Stimulated activated CD4-positive, alpha-beta T cell treated with anti-CD3 and anti-CD28 coated beads, TNF-alpha, amount 100 ng/mL, for 24 hours (primary cell): ENCODE data around the gene DNASE1L3.
"Not testable (repeated sequence)": the region's sequence is repeated elsewhere in the genome, so short reads cannot be mapped to it uniquely, and the experiment has no call there.

ENCODE experiments used
- DNase-seq, 3 experiments: peaks; one replicate each; pipeline ENCODE4 v3.0.0-alpha.2; 2020; ENCODE audit warnings: low read depth in 3 of 3

The DNASE1L3 gene

DNA sequence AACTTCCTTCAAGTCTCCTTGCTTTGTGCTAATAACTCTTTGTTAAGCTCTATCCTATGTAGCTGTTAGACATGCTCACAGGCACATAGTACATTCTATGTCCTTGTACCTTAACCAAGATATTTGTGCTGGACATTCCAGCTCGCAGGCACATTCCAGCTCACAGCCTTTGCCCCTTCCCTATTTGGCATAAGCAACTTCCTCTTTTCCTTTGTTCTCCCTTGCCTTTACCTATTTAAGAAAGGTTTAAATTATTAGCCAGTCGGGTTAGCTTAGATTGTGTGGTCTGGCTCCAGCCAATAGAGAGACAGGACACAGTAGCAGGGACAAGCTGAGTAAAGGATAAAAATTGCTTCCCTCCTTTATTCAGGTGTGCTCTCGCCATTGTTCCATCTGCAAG is 9.3 kb downstream of the DNASE1L3 start:
- DNase-seq: not testable (repeated sequence)

DNA sequence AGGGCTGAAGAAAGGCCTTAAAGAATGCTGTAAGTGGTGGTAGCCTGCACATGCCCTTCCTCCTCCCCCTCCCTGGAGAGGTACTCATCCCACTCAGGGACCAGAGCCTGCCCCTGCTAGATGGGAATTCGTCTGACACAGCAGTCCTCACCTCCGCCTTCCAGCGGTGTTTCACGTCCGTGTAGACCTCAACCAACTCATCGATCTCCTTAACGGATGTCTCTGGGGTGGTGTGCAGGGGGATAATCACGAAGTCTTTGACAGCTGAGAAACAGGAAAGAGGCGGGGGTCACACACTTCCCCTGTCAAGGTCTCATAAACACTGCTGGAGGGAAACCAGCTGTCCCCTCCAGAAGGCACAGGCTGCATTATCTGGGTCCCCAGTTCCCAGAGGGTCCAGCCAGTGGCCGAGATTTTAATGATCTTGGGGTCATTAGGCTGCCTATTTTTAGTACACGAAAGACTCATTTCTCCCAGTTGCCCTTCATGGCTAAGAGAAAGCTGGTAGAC is 9.9 kb downstream of the DNASE1L3 start:
- DNase-seq: no peak

DNA sequence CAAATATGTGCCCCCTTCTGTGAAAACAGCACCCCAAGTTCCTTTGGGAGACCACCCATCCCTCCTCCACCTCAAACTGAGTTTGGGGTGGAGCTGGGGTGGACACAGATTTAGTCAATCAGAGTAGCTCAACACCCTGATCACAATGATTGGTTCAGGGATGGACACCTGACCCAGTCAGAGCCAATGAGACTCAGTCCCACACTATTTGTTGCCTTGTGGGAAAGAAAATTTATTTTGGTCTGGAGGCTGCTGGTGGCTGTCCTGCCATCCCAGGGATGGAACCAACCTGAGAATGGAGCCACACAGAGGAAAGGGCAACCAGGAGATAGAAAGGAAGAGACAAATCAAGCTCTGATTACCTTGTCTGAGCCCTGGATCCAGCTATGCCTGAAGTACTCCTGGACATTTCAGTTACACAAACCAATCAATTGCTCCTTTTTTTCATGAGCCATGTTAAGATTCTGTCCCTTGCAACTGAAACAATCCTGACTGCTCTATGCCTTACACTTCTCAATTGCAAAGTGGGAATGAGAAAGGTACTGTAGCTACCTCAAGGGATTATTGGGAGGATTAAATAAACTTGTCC is 10.6 kb downstream of the DNASE1L3 start:
- DNase-seq: no peak

DNA sequence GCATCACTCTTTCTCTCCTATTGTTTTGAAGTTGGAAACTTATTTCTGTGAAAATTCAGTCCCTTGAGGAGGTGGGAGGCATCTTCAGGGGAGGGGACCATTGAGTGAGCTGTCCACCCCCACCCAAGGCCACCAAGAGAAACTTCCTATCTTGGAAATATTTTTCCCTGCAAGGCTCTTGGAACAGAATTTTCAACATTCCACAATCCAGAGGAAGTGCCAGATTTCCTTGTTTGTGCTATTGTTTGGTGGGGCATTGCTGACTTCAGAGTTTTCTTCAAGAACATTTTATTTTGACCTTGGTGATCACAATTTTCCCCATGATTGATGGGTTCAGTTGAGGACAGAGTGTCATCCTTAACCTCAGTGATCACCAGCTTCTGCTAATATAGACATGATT is 12.0 kb downstream of the DNASE1L3 start:
- DNase-seq: no peak

DNA sequence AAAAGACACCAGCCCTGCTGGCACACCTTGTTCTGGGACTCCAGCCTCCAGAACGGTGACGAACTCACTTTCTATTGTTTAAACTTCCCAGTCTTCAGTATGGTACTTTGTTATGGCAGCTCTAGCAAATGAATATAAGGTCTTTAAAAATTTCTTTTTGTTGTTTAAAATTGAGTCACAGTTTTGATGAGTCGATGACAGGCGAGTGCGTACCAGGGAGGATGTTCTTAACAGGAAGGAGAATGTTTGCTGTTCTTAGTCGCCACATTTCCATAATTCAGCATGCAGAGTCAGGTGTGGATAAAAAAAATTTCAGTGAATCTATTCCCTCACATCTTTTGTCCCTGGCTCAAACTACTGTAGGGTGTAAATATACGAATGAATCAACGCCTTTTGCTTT is 12.4 kb downstream of the DNASE1L3 start:
- DNase-seq: no peak

DNA sequence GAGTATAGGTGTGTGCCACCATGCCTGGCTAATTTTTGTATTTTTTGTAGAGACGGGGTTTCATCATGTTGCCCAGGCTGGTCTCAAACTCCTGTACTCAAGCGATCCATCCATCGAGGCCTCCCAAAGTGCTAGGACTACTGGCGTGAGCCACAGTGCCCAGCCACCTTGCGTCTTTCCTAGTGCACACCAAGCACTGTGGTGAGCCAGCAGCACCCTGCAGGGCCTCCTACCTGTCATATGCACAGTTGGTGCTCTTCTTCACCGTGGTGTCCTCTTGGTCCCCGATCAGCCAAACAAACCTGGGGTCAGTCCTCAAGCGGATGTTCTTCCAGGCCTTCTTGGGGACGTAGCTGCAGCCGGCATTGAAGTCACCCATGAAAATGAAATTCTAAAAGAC is 13.2 kb downstream of the DNASE1L3 start:
- DNase-seq: no peak

DNA sequence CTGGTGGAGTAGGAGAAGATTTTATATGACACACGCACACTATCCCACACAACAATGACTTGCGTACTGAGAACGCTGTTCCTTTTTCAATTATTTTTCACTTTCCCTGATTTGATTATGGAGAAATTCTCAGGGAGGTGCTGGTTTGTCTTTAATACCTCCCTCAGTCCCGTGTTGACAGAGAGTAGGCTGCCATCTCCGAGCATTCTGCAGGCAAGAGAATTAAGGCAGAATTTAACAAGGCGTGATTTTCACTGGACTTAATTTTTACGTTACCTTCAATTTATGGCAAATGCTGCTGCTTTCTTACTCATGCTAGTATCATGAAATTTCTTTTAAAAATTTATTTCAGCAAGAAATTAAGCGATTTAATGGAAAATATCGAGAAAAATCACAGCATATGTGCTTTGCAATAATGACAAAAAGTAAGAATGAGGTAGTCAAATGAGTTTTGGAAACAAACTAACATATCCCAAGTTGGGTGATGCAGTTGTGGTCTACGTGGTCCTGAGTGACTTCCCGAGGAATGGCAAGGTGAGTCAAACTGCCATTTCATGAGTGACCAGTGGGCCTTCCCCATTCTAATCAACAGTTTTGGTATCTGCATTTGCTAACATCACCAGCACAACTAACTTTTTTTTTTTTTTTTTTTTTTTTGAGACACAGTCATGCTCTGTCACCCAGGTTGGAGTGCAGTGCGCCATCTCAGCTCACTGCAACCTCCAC is 16.9 kb downstream of the DNASE1L3 start:
- no peak for DNase-seq

DNA sequence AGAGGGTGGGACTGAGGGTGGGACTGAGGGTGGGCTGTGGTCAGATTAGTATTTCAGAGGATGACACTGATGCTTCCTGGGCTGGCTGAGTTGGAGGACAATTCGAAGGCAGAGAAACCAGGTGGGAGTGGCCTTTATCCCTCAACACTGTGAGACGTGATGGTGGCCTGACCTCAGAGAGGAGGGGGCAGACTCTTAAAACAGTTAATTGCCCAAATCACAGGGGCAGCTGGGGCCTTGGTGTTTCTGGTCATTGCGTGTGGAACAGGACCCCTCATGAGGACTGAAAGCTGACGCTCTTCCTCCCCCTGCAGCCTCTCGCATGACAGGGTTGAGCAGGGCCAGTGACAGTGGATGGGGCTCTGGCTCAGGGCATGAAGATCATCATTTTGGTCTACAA is 18.7 kb downstream of the DNASE1L3 start:
- DNase-seq: no peak

DNA sequence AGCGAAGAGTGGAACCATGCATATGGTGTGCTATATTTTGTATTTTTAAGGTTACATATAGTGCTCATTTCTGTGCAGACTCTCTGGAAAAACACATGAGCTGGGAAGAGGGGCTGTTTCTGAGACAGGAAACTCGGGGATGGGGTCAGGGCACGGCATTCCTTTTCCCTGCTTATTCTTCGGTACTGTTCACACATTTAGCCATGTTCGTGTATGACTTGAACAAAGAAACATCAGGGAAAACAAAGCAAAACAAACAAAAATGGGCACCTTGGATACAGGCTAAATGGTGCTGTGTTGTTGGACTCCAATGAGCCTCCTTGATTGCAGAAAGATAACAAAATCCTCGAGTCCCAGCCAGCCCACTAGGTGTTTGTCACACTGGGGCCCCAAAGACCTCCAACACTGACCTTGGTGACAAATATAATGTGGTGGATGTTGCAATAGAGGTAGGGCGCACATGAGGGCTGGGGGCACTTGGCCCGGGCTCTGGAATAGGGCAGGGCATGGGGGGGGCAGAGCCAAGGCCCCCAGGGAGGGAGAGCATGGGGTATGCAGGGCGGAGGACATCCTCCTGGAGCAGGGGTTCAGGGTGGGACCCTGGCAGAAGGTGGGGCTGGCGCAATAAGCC is 19.3 kb downstream of the DNASE1L3 start:
- no peak for DNase-seq

DNA sequence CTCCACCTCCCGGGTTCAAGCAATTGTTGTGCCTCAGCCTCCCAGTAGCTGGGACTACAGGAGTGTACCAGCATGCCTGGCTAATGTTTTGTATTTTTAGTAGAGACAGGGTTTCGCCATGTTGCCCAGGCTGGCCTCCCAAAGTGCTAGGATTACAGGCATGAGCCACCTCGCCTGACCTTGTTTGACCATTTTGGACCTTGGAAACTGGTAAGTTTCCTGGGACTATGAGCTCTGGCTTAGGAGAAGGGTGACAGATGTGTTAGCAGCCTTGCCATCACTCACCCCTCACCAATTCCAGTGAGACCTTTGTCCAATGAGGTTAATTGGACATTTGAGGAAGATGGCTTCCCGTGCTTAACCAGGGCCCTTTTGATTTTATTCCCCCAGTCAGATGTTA is 19.9 kb downstream of the DNASE1L3 start:
- no peak for DNase-seq

DNA sequence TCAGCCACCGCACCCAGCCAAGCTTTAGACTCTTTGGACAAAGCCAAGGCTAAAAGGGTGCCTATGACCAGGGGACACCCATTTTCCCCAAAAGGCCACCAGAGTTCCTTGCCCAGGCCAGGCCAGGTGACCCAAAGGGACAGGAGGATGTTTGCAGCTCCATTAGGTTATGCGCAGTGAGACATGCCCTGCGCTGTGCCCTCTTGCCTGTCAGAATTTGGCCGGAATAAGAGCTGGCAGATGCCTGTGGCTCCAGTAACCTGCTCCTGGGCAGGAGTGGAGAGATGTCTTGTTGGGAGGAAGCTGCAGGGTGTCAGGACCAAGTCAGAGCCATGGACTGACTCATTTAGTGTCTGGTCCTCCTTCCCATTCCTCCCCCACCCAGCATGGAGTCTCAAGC is 20.5 kb downstream of the DNASE1L3 start:
- DNase-seq: no peak

DNA sequence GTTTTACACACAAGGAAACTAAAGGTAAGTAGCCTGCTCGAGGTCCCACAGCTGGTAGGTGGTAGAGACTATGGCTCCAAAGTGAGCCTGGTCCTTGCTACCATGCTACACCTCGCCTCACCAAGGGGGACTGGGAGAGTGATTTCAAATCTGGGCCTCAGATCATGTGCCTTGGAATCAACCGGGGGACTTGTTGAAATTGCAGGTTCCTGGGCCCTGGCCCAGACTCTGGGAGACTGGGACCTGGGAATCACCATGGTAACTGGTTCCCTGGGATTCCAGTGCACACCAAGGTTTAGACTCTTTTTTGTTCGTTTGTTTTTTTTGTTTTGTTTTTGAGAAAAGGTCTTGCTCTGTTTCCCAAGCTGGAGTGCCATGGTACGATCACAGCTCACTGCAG is 21.1 kb downstream of the DNASE1L3 start:
- no peak for DNase-seq

DNA sequence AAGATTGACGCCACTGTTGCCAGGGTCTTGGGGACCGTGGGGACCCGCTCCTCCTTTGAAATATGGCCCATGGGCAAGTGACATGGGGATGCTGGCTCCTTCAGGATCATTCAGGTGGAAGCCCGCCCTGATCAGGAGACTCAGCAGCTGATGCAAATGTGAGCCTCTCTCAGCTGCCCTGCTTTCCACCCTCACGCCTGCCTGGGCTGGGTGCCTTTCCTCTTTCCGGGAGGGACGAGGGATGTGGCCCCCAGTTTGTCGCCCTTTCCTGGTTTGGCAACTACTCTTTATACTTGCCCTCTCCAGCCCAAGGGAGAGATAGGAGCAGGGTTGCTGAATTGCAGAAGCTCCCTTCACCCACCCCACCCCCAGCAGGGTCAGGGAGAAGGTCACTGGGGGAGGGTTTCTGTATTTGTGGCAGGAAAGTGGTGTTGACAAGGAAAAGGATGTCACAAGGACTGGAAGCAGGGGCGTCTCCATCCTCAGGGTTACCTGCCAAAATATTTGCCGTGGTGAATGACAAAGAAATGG is 21.8 kb downstream of the DNASE1L3 start:
- no peak for DNase-seq

DNA sequence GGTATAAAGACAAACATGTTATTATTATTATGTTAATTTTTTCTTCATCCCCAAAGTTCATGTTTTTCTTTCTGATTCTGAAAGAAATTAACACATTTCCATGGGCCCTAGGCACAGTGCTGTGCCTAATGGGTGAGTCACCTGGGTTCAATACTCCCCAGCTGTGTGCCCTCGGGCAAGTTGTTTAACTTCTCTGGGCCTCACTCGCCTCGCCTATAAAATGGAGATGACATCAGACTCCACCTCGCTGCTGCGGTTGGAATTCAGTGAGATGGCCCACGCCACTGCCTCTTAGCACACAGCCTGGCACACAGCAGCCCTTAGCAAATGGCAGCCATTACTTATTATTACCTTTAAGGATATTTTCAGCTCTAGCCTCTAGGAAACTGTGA is 22.6 kb downstream of the DNASE1L3 start:
- no peak for DNase-seq

DNA sequence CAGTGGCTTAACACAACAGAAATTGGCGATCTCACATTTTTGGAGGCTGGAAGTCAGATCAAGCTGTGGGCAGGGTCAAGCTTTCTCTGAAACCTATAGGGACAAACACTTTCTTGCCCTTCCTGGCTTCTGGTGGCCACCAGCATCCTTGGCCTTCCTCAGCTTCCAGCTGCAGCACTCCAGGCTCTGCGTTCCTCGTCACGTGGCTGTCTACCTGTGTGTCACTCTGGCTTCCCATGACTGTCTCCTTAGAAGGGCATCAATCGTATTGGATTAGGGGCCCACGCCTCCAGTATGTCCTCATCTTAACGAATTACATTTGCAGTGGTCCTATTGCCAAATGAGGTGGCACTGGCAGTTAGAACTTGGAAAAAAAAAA is 25.8 kb downstream of the DNASE1L3 start:
- no peak for DNase-seq

DNA sequence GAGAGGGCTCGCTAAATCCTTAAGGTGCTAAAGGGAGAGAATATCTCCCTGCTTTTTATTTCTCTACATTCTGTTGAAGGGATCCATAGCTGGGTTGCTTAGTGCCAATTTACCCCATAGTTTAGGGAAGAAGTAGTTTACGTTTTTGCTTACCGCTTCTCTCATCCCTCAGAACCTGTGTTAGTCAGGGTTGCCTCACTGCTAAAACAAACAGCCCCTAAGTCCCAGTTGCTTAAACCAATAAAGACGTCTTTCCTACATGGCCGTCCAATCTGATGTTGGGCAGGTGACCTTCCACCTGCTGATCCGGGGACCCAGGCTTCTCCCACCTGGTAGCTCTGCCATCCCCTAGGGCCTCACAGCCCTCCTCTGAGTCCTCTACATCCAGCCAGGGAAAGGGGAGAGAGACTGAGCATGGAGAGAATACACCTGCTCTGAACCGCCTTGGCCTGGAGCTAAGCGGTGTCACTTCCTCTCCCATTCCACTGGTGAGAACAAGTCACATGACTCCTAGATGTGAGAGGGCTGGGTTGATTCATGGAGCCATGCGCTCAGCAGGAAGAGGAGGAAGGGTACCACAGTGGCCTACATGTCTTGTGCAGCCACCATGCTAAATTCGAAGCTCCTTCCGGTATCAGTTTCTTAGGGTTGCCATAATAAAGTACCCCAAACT is 26.3 kb downstream of the DNASE1L3 start:
- DNase-seq: no peak

DNA sequence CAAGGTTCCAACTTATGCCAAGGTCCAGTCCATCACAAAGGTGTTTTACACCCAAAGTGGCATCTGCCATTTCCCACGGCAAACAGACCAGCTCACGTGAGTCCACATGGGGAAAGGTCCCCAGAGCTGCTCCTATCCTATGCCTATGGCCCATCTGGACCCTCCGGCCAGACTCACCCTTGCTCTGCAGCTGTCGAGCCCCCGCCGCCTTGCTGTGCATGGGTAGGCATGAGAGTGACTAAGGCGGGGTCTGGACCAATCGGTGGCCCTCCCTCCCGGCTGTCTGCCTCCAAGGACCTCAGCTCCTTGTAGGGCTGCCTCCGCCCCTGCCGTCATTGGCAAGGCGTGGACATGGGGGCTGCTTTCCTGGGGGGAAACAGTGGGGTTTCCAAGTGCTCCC is 26.9 kb downstream of the DNASE1L3 start:
- no peak for DNase-seq

DNA sequence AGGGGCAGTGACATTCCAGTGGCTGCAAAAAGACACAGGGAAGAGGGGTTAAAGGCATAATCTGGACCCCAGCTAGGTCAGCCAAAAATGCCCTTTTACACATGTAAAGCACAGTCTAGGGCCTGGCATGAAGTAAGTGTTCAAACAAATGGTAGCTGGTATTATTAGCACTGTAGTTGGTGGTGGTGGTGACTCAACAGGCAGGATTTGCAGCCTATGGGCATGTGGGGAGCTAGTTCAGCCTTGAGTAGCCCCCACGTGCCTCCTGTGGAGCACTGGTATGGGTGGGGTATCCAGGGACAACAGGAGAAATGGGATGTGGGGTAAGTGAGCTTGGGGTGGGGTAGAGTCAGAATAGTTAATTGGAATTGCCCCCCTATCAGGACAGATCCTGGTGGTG is 27.6 kb downstream of the DNASE1L3 start:
- no peak for DNase-seq

DNA sequence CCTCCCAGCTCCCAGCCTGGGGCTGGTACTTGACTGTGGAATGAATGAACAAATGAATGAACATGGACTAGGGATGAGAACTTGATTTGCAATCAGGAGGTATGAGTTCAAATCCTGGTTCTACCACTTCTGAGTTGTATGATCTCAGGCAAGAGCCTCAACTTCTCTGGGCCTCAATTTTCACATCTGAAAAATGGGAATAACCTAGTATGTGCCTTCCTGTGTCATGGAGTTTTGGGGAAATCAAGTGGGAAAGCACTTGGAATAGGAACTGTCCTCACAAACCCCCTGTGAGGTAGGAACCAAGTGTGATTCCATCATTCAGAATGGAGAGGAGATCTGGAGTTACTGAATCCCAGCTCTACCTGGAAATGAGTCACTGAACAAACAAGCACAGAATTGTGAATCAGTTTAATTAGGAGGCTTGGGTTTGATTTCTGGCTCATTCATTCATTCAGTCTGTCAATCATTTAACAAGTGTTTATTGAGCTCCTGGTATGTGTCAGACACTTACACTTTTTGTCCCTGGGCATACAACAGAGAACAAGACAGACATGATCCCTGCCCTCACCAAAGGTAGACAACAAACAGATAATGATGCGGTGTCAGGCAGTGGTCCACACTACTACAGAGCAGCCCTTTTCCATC is 29.7 kb downstream of the DNASE1L3 start:
- no peak for DNase-seq

DNA sequence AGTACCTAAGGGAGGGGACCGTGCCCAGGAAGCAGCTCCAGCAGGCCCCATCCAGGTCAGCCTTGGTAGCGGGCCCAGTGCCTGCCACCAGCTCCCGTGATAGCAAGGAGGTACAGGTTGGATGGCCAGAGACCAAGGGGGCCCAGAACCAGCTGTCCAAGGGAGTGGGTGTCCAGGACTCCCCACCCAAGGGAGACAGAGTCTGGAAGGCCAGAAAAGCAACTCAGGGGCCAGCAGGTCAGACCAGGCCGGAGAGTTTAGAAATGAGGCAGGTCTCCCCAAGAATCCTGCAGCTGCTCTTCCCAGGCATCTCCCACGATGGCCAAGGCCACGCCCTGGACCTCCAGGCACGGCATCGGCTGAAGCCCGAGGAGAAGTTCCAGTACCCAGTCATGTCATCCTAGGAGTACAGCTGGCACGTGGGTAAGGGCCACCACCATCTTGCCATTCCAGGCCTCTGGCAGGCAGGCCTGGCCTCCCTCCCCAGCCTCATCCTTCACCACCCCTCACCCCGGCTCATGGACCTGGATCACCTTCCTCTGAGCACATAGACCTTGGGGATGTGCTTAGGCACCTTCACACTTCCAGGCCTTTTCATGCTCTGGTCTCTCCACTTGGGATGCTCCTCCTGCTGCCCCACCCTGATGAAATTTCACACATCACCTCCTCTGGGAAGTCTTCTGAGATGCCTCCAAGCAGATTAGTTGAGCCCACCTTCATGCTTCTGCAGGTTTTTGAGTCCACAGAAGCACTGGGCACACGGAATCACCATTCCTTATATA is 30.5 kb downstream of the DNASE1L3 start:
- DNase-seq: no peak
